Coronary artery (tissue), 2 donors: ENCODE measurements around the gene SMG7.

Source experiments
- DNase-seq: peaks from one replicate; pipeline ENCODE4 v3.0.0-alpha.2; 2017; ENCODE audit warnings: low spot score
- H3K27ac ChIP-seq, 2 donors: fragments of 200-600 bp; sonication (generic); one replicate each; pipeline ENCODE4 v1.5.1; 2016 to 2019
- H3K4me3 ChIP-seq: fragments of 200-600 bp; sonication (generic); 2 replicates; pipeline ENCODE4 v1.5.1; 2016; ENCODE audit warnings: mild to moderate bottlenecking, moderate library complexity
- TF ChIP-seq, protein P1 (sequence below): fragments of 200-600 bp; sonication (generic); IDR thresholded peaks from one replicate; pipeline ENCODE4 v1.5.1; 2019; ENCODE audit warnings: antibody characterized with exemption

SMG7 gene

DNA sequence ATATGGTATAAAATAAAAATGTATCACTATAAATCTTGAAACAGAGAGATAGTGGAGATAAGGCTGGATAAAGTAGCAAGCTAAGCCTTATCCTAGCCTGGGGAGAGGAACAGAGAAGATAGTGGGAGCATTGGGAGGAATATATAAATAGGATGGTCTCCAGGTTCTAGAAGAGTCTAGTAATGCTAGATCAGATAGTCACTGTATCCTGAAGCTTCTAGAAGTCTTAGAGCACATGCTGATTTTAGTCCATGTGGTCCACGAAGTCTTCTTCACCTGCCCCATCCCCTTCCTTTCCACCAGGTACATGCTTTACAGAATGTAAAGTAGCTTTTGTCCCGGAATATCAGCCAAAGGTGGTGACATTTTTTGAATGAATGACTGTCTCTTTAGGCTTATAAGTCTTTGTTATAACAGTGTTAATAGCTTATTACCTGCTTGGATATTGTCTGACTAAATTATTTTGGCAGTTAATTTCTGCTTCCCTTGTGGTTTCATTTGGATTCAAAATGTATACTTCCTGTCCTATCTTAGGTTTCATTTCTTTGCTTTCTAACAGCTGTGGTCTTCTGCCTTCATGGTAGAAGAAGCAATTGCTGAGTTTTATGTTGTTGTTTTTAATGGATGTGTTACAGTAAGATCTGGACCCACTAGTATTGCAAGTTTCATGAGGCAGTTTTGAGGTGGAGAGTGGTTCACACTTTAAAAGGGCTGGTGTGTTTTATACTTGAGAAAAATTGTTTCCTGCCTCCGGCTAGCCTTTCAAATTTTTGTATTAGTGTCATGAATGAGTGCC lies 5.9 kb downstream of the SMG7 start:
- Histone ChIP-seq H3K27ac (no peak overlapping the region), H3K4me3 (no peak overlapping the region)
- no peak for DNase-seq
- TF ChIP-seq, protein P1, sequence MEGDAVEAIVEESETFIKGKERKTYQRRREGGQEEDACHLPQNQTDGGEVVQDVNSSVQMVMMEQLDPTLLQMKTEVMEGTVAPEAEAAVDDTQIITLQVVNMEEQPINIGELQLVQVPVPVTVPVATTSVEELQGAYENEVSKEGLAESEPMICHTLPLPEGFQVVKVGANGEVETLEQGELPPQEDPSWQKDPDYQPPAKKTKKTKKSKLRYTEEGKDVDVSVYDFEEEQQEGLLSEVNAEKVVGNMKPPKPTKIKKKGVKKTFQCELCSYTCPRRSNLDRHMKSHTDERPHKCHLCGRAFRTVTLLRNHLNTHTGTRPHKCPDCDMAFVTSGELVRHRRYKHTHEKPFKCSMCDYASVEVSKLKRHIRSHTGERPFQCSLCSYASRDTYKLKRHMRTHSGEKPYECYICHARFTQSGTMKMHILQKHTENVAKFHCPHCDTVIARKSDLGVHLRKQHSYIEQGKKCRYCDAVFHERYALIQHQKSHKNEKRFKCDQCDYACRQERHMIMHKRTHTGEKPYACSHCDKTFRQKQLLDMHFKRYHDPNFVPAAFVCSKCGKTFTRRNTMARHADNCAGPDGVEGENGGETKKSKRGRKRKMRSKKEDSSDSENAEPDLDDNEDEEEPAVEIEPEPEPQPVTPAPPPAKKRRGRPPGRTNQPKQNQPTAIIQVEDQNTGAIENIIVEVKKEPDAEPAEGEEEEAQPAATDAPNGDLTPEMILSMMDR = no peak

DNA sequence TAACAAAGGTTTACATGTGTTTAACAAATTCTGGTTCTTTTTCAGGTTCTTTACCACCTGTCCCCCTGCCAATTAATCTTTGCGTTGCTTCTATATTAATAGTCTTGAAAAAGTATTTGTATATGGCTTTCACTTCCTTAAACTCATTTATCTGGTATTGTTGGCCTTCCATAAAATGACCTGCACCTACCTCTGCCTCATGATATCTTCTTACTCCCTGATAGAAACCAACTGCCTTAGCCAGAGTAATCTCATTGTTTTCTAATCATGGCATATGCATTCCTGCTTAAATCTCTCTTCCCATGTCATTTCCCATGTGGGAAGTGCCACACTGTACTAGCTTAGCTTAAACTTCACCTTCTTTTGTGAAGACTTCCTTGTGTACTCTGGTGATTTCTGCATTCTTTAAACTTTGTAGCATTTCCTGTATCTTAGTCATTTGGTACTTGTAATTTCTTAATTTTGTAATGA lies 8.7 kb downstream of the SMG7 start:
- TF ChIP-seq, protein P1 = no peak
- no peak for DNase-seq
- H3K4me3 ChIP-seq = no peak overlapping the region
- H3K27ac ChIP-seq = no peak overlapping the region

DNA sequence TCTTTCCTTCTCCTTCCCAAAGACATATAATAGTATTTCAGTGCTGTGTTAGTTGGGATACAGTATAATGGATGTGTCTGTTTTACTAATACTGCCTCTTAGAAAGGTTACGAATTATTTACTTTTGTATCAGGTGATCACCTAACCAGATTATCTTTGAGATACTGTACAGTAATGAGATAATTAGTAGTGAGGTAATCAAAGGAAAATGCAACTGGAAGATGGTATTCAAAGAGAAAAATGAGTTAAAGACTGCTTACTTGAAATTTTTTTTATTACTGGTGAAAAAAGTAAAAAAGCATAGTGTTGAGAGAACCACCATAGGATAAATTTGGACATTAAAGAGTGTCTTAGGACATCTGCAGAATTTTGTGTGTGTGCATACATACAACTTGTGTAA lies 10.9 kb downstream of the SMG7 start:
- H3K4me3 ChIP-seq = no peak overlapping the region
- no peak overlapping the region for H3K27ac ChIP-seq
- TF ChIP-seq, protein P1 = no peak
- DNase-seq = no peak

DNA sequence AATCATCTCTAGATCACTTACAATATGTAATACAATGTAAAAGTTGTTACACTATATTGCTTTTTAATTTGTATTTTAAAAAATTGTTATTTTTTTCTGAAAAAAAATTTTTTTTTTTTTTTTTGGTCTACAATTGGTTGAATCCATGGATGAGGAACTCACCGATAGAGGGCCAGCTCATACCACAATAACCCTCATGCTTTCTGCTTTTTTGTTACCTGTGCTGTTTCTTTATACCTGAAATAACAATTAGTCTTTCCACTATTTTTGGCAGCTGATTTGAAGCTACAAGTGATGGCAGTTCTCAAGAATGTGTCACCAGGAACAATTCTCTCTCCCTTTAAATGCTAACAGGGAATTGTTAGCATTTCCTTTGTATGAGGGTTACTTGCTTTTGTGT lies 12.0 kb downstream of the SMG7 start:
- TF ChIP-seq, protein P1 = no peak
- no peak for DNase-seq
- Histone ChIP-seq H3K27ac (no peak overlapping the region), H3K4me3 (no peak overlapping the region)

DNA sequence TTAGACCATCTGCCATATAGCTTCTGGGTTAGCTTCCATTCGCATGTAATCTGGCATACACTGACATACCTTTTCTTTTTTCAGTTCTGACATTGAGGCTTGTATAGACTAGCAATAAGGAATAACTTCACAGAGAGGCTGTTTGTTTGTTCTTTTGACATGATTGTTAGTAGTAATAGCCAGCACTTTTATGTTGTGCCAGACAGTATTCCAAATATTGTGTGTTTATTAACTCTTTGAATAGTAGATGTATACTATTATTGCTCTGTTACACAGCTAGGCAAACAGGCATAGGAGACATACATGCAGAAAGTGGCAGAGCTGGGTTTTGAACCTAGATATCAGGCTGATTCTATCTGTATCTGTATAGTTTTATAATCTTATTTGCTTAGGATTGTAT lies 12.6 kb downstream of the SMG7 start:
- no peak for DNase-seq
- TF ChIP-seq, protein P1 = no peak
- H3K4me3 ChIP-seq = no peak overlapping the region
- no peak overlapping the region for H3K27ac ChIP-seq

DNA sequence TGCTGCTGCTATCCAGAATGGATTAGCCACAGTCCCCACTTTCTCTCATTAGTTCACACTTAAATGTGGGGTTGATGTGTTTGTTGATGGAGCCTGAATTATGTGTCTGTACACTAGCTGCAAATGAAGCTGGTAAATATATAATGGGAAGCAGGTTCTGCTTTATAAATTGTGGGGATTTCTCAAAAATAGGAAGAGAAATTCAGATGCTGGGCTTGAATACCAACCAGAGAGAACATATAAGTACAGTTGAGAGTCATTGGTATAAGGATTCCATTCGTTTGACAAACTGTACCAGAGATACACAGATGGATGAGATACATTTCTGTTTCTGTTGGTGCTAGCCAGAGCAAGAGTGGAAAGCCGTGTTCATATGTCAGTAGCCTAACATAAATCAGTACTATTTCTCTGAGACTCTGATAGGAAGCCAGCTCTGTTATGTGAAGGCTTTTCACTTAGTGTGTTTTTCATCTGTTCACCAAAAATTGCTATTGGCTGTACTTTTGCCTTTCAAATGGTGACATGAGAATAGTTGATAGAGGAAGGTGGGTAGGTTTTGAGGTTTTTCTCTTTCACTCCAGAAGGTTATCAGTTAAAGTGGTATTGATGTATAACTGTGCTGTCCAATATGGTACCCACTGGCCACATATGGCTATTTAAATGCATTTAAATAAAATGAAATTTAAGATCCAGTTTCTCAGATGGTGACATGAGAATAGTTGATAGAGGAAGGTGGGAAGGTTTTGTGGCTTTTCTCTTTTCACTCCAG lies 15.6 kb downstream of the SMG7 start:
- TF ChIP-seq, protein P1 = no peak

More for the DNA sequence above, 15.6 kb downstream of the SMG7 start:
- DNase-seq = no peak
- Histone ChIP-seq H3K4me3 (no peak overlapping the region), H3K27ac (no peak overlapping the region)
